Head of caudate nucleus (tissue), 42 donors: ENCODE data around the gene KRT86.
"Not testable (repeated sequence)": the region's sequence is repeated elsewhere in the genome, so short reads cannot be mapped to it uniquely, and the experiment has no call there.

ENCODE experiments used
- DNase-seq, 42 donors: peaks; one replicate each; pipeline versions ENCODE4 v3.0.0 to v3.0.0-alpha.2; 2020 to 2021; ENCODE audit warnings: mixed read lengths in 7 of 42
- intact Hi-C: fragments of 100-400 bp; cut with DNase I; formaldehyde crosslinking; loops from one replicate; pipeline ENCODE4 v1.15.0; 2022

Gene KRT86

GRCh38 chr12:52236386-52237050, 37.9 kb upstream of the KRT86 start:
- intact Hi-C loops = no loop called here
- DNase-seq = no peak

DNA sequence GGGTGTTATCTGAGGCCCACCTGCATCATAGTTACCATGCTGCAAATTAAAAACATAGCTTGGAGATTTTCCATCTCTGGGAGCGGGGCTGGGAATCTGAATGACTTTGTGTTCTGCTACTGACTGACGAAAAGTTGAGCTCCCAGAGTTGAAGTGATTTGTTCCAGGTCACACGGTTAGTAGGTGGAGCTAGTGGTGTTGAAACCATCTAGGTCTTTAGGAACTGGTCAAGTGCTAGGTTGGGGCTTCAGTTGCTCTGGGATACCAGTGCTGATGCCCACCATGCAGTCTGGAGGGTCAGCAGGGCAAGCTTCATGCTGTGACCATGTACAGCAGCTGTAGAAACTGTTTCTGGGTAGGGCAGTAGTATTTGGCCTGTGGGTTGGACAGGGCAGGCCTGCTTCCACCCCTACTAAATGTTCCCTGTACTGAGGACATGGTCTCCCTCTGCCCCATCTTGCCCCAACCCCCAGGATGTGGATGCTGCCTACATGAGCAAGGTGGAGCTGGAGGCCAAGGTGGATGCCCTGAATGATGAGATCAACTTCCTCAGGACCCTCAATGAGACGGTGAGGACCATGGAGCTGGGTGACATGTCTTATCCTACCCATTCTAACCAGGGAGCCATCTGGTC, 36.1 kb upstream of the KRT86 start:
- DNase-seq = no peak
- intact Hi-C loops = no loop called here

GRCh38 chr12:52238916-52239646, 35.4 kb upstream of the KRT86 start:
- DNase-seq = no peak
- intact Hi-C loops = no loop called here

DNA sequence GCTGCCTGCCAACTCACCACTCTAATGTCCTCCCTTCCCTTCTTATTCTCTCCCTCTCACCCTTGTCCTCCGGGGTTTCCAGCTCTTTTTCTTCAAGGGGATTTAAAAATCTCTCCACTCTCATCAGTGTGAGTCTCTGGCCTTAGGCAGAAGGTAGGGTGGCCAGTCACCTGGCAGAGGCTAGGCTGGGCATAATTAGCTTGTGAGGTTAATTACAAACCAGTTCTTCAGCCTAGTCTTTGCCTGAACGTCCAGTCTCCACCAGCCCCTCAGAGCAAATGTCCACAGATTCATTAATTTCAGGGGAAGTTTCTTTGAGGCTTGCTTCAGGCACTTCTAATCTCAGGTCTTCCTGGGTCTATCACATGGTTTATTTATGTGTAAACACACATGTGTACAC, 34.7 kb upstream of the KRT86 start:
- intact Hi-C loops = no loop called here
- no peak for DNase-seq

DNA sequence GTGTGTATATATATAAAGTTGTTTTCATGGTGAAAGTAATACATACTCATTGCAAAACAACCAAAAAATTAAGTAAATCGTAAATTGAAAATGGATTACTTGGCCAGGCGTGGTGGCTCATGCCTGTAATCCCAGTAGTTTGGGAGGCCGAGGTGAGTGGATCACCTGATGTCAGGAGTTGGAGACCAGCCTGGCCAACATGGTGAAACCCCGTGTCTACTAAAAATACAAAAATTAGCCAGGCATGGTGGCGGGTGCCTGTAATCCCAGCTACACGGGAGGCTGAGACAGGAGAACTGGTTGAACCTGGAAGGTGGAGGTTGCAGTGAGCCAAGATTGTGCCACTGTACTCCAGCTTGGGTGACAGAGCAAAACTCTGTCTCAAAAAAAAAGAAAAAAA, 34.2 kb upstream of the KRT86 start:
- DNase-seq = peak in 1 of 42 donors; percentile 11
- intact Hi-C loops = not testable (repeated sequence)

- intact Hi-C loops = no loop called here
- no peak for DNase-seq
These were observed 33.1 kb upstream of the KRT86 start for GRCh38 chr12:52241205-52241842.

- DNase-seq = no peak
- intact Hi-C loops = no loop called here
These were observed 31.8 kb upstream of the KRT86 start for GRCh38 chr12:52242442-52243258.

DNA sequence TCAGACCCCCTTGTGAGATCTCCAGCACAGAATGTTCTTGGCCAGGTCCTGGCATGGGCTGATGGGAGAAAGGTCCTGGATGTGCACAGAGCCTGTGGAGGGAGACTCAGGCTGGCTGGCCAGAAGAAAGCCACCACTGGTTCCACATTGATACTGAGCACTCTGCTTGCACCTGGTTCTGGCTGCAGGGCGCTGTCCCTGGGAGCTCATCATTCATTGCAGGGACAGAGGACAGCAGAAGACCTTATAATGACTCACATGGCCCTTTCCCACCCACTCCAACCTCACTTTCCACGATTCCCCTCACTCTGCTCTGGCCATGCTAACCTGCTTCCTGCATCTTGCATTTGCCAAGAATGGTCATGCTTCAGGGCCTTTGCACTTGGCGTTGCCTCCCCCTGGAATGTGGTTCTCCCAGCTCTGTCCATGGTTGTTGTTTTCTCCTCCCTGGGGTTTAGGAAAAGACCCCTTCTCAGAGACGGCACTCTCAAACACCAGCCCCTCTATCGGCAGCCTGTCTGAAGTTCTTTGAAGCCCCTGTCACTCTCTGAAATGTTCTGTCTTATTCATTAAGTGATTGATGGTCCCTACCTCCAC, 31.1 kb upstream of the KRT86 start:
- no peak for DNase-seq
- intact Hi-C loops = no loop called here

GRCh38 chr12:52243856-52244614, 30.4 kb upstream of the KRT86 start:
- DNase-seq = peak in 8 of 42 donors; percentile 33 to 72 (median 46)
- intact Hi-C loops = no loop called here

GRCh38 chr12:52244615-52244994, 29.8 kb upstream of the KRT86 start:
- intact Hi-C loops = no loop called here

GRCh38 chr12:52245259-52245961, 29.0 kb upstream of the KRT86 start:
- intact Hi-C loops = no loop called here
- DNase-seq = no peak

More at GRCh38 chr12:52244615-52244994, 29.8 kb upstream of the KRT86 start:
- DNase-seq = no peak

DNA sequence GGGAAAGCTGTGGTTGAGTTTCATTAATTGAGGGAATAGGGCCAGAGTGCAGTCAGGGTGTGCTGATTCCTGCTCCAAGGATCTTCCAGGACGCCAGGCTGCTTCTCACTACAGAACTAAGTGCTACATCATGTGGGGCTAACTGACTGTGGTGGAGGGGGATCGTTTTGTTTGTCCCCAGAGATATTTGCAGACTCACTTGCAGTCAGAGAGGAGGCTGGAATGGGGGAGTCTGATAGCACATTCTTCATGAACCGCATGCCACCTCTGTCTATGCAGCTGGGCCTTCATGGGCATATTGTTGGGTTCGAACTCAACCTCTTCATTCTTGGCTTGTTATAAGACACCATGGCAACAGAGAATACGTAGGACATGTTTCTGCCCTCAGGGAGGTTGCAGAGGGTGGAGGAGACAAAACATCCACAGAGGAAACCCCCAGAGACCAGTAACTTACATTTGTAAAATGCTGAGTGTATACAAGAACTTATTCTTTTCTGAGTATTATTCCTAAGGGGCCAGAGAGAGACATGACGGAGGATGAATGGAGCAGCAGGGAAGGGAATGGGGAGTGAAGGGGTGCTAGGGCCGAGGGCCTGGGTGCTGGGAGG, 28.4 kb upstream of the KRT86 start:
- DNase-seq = no peak
- intact Hi-C loops = no loop called here

- intact Hi-C loops = no loop called here
These were observed 27.5 kb upstream of the KRT86 start for GRCh38 chr12:52246720-52247621.

DNA sequence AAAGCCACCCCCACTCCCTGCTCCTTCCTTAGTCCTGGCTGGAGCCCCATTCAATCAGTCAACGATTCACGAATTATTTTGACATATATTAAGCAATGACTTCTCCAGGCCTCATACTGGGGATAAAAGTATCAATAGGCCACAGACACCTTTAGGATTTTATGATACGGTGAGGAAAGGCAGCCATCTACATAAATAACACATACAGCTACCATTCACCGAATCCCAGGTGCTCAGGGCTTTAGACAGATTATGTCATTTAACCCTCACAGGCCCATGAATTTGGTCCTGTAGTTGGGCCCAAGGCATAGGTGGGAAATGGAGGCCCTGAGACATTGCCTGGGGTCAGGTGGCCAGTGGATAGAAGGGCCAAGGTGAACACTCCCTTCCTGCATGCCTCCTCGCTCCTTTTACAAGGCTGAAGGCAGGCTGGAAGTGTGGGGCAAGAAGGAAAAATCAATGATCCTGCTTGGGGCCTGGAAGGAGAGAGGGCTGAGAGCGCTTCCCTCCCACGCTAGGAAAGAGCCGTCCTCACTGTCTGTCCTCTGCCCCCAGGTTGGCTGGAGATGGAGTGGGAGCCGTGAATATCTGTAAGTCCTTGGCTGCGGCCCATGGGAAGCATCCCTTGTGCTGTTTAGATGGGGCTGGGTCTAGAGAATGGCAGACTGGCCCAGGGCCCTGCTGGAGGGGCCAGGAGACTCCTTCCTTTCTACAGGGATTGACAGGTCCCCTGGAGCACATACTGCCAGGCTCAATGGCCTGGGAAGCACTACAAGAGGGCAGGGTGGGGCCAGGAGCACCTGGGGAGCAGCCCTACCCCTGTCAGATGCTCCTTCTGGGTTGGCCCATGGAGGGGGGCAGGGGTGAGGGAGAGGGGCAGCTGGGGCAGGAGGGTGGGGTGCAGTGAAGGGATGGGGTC, 26.6 kb upstream of the KRT86 start:
- intact Hi-C loops = no loop called here
- peak in 3 of 42 donors; percentile 10 to 15 (median 13) for DNase-seq

More at GRCh38 chr12:52246720-52247621, 27.5 kb upstream of the KRT86 start:
- DNase-seq = no peak
